ENCODE measurements around the gene SGK1. TPM values are rescaled to one million over a fixed set of nuclear protein-coding genes. Genes with fewer than 3 reads are reported as not detected.
"Not testable (repeated sequence)": the region's sequence is repeated elsewhere in the genome, so short reads cannot be mapped to it uniquely, and the experiment has no call there.

The SGK1 gene
- total RNA-seq, 4 donors from 2014 or later = 379 to 684 (median 450) TPM

GRCh38 chr6:134217105-134217797, 100.7 kb downstream of the SGK1 start:
- 91% methylated on average over 8 of the region's 8 CpGs for WGBS
- Histone ChIP-seq H3K4me1 (peaks cover 9% of the 10 kb centered on the region), H3K9me3 (no peaks in the 10 kb centered on the region), H3K36me3 (no peaks in the 10 kb centered on the region), H3K27me3 (no peaks in the 10 kb centered on the region), H3K27ac (peak overlapping the region; percentile 64), H3K4me3 (no peak overlapping the region)
- TF ChIP-seq CTCF (IDR thresholded peaks at IDR 0.05) = no peak
- TF ChIP-seq EP300 (IDR thresholded peaks at IDR 0.05) = no peak
- no peak for TF ChIP-seq POLR2AphosphoS5 (IDR thresholded peaks at IDR 0.05)
- DNase-seq (ENCODE audit: low spot score in 2 of 2) = no peak

- Histone ChIP-seq H3K27me3 (no peaks in the 10 kb centered on the region), H3K4me3 (no peak overlapping the region), H3K36me3 (no peaks in the 10 kb centered on the region), H3K4me1 (peaks cover 9% of the 10 kb centered on the region), H3K27ac (peak overlapping the region; percentile 64), H3K9me3 (no peaks in the 10 kb centered on the region)
- TF ChIP-seq POLR2A (IDR thresholded peaks at IDR 0.05) (no peak), CTCF (IDR thresholded peaks at IDR 0.05) (no peak), POLR2AphosphoS5 (IDR thresholded peaks at IDR 0.05) (no peak), EP300 (IDR thresholded peaks at IDR 0.05) (no peak)
- WGBS = 89% methylated on average over 5 of the region's 5 CpGs
- no peak for DNase-seq (ENCODE audit: low spot score in 2 of 2)
Observed at GRCh38 chr6:134216301-134217010, 101.5 kb downstream of the SGK1 start.

- H3K27ac ChIP-seq; H3K4me3 ChIP-seq; H3K9me3 ChIP-seq; DNase-seq (ENCODE audit: low spot score in 2 of 2); H3K4me1 ChIP-seq; H3K27me3 ChIP-seq; H3K36me3 ChIP-seq: not testable (repeated sequence)
- WGBS = 96% methylated on average over 2 of the region's 2 CpGs
Observed at GRCh38 chr6:134213410-134213809, 104.5 kb downstream of the SGK1 start.

- Histone ChIP-seq H3K27ac (no peak overlapping the region), H3K36me3 (no peaks in the 10 kb centered on the region), H3K4me1 (no peaks in the 10 kb centered on the region), H3K4me3 (no peak overlapping the region), H3K27me3 (no peaks in the 10 kb centered on the region), H3K9me3 (no peaks in the 10 kb centered on the region)
- 78% methylated on average over 3 of the region's 3 CpGs for WGBS
- DNase-seq (ENCODE audit: low spot score in 2 of 2) = no peak
- no peak for TF ChIP-seq CTCF (IDR thresholded peaks at IDR 0.05)
Observed at GRCh38 chr6:134211297-134211696, 106.6 kb downstream of the SGK1 start.

GRCh38 chr6:134207421-134207820, 110.5 kb downstream of the SGK1 start:
- H3K36me3 ChIP-seq = no peaks in the 10 kb centered on the region
- no peak overlapping the region for H3K4me3 ChIP-seq
- H3K4me1 ChIP-seq = no peaks in the 10 kb centered on the region
- no peak for DNase-seq (ENCODE audit: low spot score in 2 of 2)
- no peak overlapping the region for H3K27ac ChIP-seq
- no peaks in the 10 kb centered on the region for H3K27me3 ChIP-seq
- no peaks in the 10 kb centered on the region for H3K9me3 ChIP-seq
- WGBS = 85% methylated on average over 4 of the region's 4 CpGs
- no peak for TF ChIP-seq POLR2AphosphoS5 (IDR thresholded peaks at IDR 0.05)
- no peak for TF ChIP-seq POLR2A (IDR thresholded peaks at IDR 0.05)
- TF ChIP-seq CTCF (IDR thresholded peaks at IDR 0.05) = no peak
- no peak for TF ChIP-seq EP300 (IDR thresholded peaks at IDR 0.05)

All from suprapubic skin (tissue), 4 donors.